Keratinocyte (primary cell): Measurements from ENCODE around the gene OSTF1. TPM values are rescaled to one million over a fixed set of nuclear protein-coding genes. Genes with fewer than 3 reads are reported as not detected.

Experiments
- DNase-seq: peaks from one replicate; pipeline ENCODE4 v3.0.0-alpha.2; 2011; ENCODE audit warnings: low read depth, missing footprints, low spot score
- FAIRE-seq: peaks from 2 replicates; lab custom pipeline; 2011; peaks lifted over from hg19 to GRCh38; lab: Jason Lieb, UNC
- H2AFZ ChIP-seq: 2 replicates; pipeline ENCODE4 v1.6.0; 2012; ENCODE audit warnings: low read length, control low read depth, inconsistent platforms; ENCODE audit not compliant: control insufficient read depth
- H3K27ac ChIP-seq: 2 replicates; pipeline ENCODE4 v1.5.1; 2011; ENCODE audit warnings: low read length; ENCODE audit not compliant: control insufficient read depth, insufficient read depth
- H3K27me3 ChIP-seq: 3 replicates; pipeline ENCODE4 v1.6.0; 2011; ENCODE audit warnings: low read length; ENCODE audit not compliant: control insufficient read depth, insufficient read depth; ENCODE audit errors: extremely low read depth
- H3K36me3 ChIP-seq, 2 experiments: 2 replicates in 1 of 2; 3 replicates in 1 of 2; pipeline ENCODE4 v1.5.1; 2011; ENCODE audit warnings: low read length in 2 of 2, mild to moderate bottlenecking in 1 of 2; ENCODE audit not compliant: control insufficient read depth in 2 of 2, insufficient read depth in 2 of 2; ENCODE audit errors: extremely low read depth in 1 of 2
- H3K4me1 ChIP-seq: 3 replicates; pipeline ENCODE4 v1.5.1; 2011; ENCODE audit warnings: low read length; ENCODE audit not compliant: control insufficient read depth, insufficient read depth; ENCODE audit errors: extremely low read depth
- H3K4me2 ChIP-seq: 3 replicates; pipeline ENCODE4 v1.6.0; 2011; ENCODE audit warnings: low read depth, low read length; ENCODE audit not compliant: control insufficient read depth, insufficient read depth; ENCODE audit errors: extremely low read depth
- H3K4me3 ChIP-seq, 3 experiments: fragments of 200-600 bp in 1 of 3; sonication (generic) in 1 of 3; 2 replicates in 2 of 3; 3 replicates in 1 of 3; pipeline ENCODE4 v1.5.1; 2011 to 2016; ENCODE audit warnings: low read length in 3 of 3, mild to moderate bottlenecking in 3 of 3, control low read depth in 2 of 3, inconsistent platforms in 1 of 3, low read depth in 1 of 3, mixed read lengths in 1 of 3, mixed run types in 1 of 3, moderate library complexity in 1 of 3; ENCODE audit not compliant: control insufficient read depth in 2 of 3, insufficient read depth in 2 of 3; ENCODE audit errors: extremely low read depth in 1 of 3
- H3K79me2 ChIP-seq: 2 replicates; pipeline ENCODE4 v1.6.0; 2012; ENCODE audit warnings: low read length; ENCODE audit not compliant: control insufficient read depth, insufficient read depth
- H3K9ac ChIP-seq: 3 replicates; pipeline ENCODE4 v1.6.0; 2011; ENCODE audit warnings: low read length; ENCODE audit not compliant: control insufficient read depth, insufficient read depth; ENCODE audit errors: extremely low read depth
- H3K9me1 ChIP-seq: 3 replicates; pipeline ENCODE4 v1.6.0; 2011; ENCODE audit warnings: low read length; ENCODE audit not compliant: control insufficient read depth, insufficient read depth; ENCODE audit errors: extremely low read depth
- H3K9me3 ChIP-seq: 2 replicates; pipeline ENCODE4 v1.5.1; 2012; ENCODE audit warnings: low read depth, low read length; ENCODE audit not compliant: control insufficient read depth
- H4K20me1 ChIP-seq: 3 replicates; pipeline ENCODE4 v1.6.0; 2011; ENCODE audit warnings: low read length; ENCODE audit not compliant: control insufficient read depth, insufficient read depth; ENCODE audit errors: extremely low read depth
- CTCF ChIP-seq, 3 experiments: IDR thresholded peaks in 1 of 3; conservative IDR thresholded peaks in 1 of 3; optimal IDR thresholded peaks in 1 of 3; 2 replicates in 2 of 3; 3 replicates in 1 of 3; pipeline versions ENCODE3 to v1.5.1; 2011; ENCODE audit warnings: low read length in 3 of 3, mild to moderate bottlenecking in 3 of 3, moderate library complexity in 2 of 3, control low read depth in 1 of 3, inconsistent platforms in 1 of 3; ENCODE audit not compliant: insufficient read depth in 2 of 3; ENCODE audit errors: extremely low read depth in 1 of 3
- EZH2 ChIP-seq: IDR thresholded peaks from one replicate; pipeline ENCODE4 v1.6.1; 2012; ENCODE audit warnings: inconsistent platforms, mild to moderate bottlenecking, low read length, moderate library complexity
- dilution Hi-C: fragments of 300-500 bp; cut with MboI; formaldehyde crosslinking; loops from one replicate; pipeline ENCODE4 v1.7.0; 2020; ENCODE audit warnings: low sequenced_read_pairs; ENCODE audit not compliant: extremely low pct_ligation_motif_present
- polyA plus RNA-seq, 5 experiments: library from polyadenylated mRNA; depleted of rRNA in 3 of 5; stranded (reverse) in 3 of 5; stranded (forward) in 1 of 5; unstranded in 1 of 5; fragments of >200 nt; gene quantifications; 1 replicate in 1 of 5; 2 replicates in 3 of 5; 3 replicates in 1 of 5; pipeline versions ENCODE4 v1.2.1 to v1.2.3, GENCODE V29; 2011 to 2012; ENCODE audit warnings: missing spikeins in 2 of 5, low read depth in 1 of 5, low replicate concordance in 1 of 5

Gene OSTF1
- polyA plus RNA-seq, 1 donor (not counting 4 experiments of a cell fraction or from before 2014, with no cell fraction given): 39.2 TPM

GRCh38 chr9:75116306-75116705 lies 28.0 kb downstream of the OSTF1 start:
- H3K27ac ChIP-seq: no peak overlapping the region
- no peaks in the 10 kb centered on the region for H3K9me1 ChIP-seq
- DNase-seq: no peak
- H3K4me3 ChIP-seq: no peak overlapping the region
- no peak overlapping the region for H3K9ac ChIP-seq
- H3K9me3 ChIP-seq: no peaks in the 10 kb centered on the region
- H3K4me1 ChIP-seq: peaks cover 3% of the 10 kb centered on the region
- H4K20me1 ChIP-seq: no peaks in the 10 kb centered on the region
- TF ChIP-seq EZH2 (no peak), CTCF (optimal IDR thresholded peaks at IDR 0.05 in 1 of 3, IDR thresholded peaks at IDR 0.05 in 1 of 3, conservative IDR thresholded peaks at IDR 0.05 in 1 of 3; ENCODE audit: extremely low read depth in 1 of 3, insufficient read depth in 2 of 3, low read length in 3 of 3) (no peak)
- peaks cover 46% of the 10 kb centered on the region for H3K79me2 ChIP-seq
- H3K4me2 ChIP-seq: no peak overlapping the region
- dilution Hi-C loops: no loop called here
- no peak overlapping the region for H2AFZ ChIP-seq
- no peaks in the 10 kb centered on the region for H3K27me3 ChIP-seq
- peaks cover 3 to 15% of the 10 kb centered on the region in 2 experiments for H3K36me3 ChIP-seq
- FAIRE-seq: no peak

- no peaks in the 10 kb centered on the region for H4K20me1 ChIP-seq
- peaks cover 39% of the 10 kb centered on the region for H3K79me2 ChIP-seq
- DNase-seq: no peak
These were observed 29.2 kb downstream of the OSTF1 start for GRCh38 chr9:75117564-75117963.

More at GRCh38 chr9:75117564-75117963, 29.2 kb downstream of the OSTF1 start:
- Histone ChIP-seq H2AFZ (no peak overlapping the region), H3K9me1 (no peaks in the 10 kb centered on the region), H3K4me3 (no peak overlapping the region), H3K9ac (no peak overlapping the region), H3K4me1 (no peaks in the 10 kb centered on the region), H3K36me3 (peaks cover 3 to 15% of the 10 kb centered on the region in 2 experiments), H3K4me2 (no peak overlapping the region), H3K27ac (no peak overlapping the region), H3K9me3 (no peaks in the 10 kb centered on the region), H3K27me3 (no peaks in the 10 kb centered on the region)
- no peak for FAIRE-seq
- no peak for TF ChIP-seq CTCF (optimal IDR thresholded peaks at IDR 0.05 in 1 of 3, IDR thresholded peaks at IDR 0.05 in 1 of 3, conservative IDR thresholded peaks at IDR 0.05 in 1 of 3; ENCODE audit: extremely low read depth in 1 of 3, insufficient read depth in 2 of 3, low read length in 3 of 3)
- TF ChIP-seq EZH2: no peak
- dilution Hi-C loops: no loop called here
